Epithelial cell of esophagus (primary cell): ENCODE measurements around the gene RNF150.

Experiments
- DNase-seq: peaks from one replicate; pipeline ENCODE4 v3.0.0; 2010; ENCODE audit warnings: low read depth
- H3K4me3 ChIP-seq: 2 replicates; pipeline ENCODE4 v1.5.1; 2011; ENCODE audit warnings: mild to moderate bottlenecking, low read length, control low read depth
- CTCF ChIP-seq: IDR thresholded peaks from 2 replicates; pipeline ENCODE4 v1.5.1; 2011; ENCODE audit warnings: low read depth, mild to moderate bottlenecking, low read length, control low read depth, inconsistent platforms; ENCODE audit not compliant: insufficient read depth; ENCODE audit errors: missing control alignments

RNF150 gene

GRCh38 chr4:140971077-140971792 lies 162.0 kb downstream of the RNF150 start:
- no peak for DNase-seq
- no peak overlapping the region for H3K4me3 ChIP-seq
- no peak for TF ChIP-seq CTCF

GRCh38 chr4:140969296-140969695 lies 164.0 kb downstream of the RNF150 start:
- no peak for DNase-seq
- TF ChIP-seq CTCF: no peak
- no peak overlapping the region for H3K4me3 ChIP-seq

DNA sequence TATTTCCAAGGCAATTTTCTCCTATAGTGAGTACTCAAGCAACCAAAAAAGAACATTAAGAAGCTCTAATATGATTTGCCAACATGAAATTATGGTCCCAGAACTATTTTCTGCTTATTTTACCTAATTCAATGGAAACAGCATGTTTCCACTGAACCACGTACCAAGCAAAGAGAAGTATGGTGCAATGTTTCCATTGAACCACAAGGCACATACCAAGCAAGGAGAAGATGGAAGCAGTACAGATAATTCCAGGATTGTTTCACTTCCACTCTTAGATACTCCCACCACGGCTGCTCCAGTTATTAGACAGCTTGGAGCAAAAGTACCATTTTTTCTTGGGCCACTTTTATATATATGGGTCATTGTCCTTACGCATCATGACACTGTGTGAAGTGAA lies 164.9 kb downstream of the RNF150 start:
- DNase-seq: no peak
- no peak for TF ChIP-seq CTCF
- H3K4me3 ChIP-seq: no peak overlapping the region

DNA sequence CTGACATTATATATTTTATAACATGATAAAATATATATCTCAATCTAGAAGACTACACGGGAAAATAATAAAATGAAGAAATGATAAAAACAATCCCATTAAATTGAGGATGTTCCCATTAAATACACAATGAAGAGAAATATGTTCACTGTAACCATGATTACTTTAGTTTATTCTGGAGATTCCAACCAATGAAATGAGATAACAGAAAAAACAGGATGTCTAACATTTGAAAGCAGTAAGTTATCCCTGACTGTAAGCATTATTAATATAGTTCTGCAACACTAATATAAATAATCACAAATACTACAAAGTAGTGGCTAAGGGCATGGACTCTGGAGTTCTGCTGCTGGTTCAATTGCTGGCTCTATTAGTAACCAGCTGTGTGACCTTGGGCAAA lies 169.4 kb downstream of the RNF150 start:
- no peak for TF ChIP-seq CTCF
- no peak overlapping the region for H3K4me3 ChIP-seq
- DNase-seq: no peak

DNA sequence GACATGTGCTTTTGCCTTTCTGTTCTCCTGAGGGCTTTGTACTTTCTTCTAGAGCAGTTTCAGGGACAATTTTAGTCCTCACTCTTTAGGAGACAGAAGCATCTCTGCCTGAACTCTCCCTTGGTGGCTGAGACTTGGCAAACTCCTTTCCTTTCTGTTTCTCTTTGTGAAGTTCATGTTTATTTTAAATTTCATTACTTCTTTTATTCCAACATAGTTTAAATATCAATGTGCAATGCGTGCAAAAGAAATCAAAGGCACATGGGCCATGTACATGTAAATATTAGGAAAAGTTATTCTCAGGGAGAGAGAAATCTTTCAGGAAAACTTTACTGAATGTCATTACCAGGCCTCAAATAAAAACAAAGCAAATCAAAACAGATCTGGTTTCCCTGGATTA lies 177.6 kb downstream of the RNF150 start:
- no peak for TF ChIP-seq CTCF
- H3K4me3 ChIP-seq: no peak overlapping the region
- no peak for DNase-seq

GRCh38 chr4:140952717-140953116 lies 180.6 kb downstream of the RNF150 start:
- peak; percentile 86 for DNase-seq
- no peak for TF ChIP-seq CTCF

DNA sequence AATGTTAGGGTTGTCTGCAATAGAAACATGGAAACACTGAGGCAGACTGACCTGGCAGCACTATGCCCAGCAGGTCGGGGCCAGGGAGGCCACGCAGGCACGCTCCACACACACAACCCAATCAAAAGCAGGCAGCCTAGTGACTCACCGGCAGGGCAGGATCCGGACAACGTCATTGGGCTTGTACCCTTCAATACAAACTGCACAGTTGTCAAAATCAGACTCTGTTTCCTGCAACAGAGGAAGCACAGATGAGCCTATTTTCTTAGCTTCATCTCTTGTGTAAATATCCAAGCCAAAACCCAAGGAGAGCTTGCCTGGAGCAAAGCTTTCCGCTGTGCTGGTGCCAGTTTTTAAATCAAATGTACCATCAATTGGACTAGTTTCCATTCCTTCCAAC lies 185.8 kb downstream of the RNF150 start:
- no peak for TF ChIP-seq CTCF
- peak; percentile 62 for DNase-seq
- H3K4me3 ChIP-seq: no peak overlapping the region

More at GRCh38 chr4:140952717-140953116, 180.6 kb downstream of the RNF150 start:
- H3K4me3 ChIP-seq: no peak overlapping the region
